HG03575 (cell line): ENCODE results near the gene TTLL7.

Experiments
- ATAC-seq: cut with Tn5 transposase; IDR thresholded peaks from one replicate; pipeline ENCODE4 v1.9.1; 2021; ENCODE audit not compliant: unreplicated experiment, insufficient number of reproducible peaks, low FRiP score; ENCODE audit errors: extremely low read depth

Gene TTLL7

DNA sequence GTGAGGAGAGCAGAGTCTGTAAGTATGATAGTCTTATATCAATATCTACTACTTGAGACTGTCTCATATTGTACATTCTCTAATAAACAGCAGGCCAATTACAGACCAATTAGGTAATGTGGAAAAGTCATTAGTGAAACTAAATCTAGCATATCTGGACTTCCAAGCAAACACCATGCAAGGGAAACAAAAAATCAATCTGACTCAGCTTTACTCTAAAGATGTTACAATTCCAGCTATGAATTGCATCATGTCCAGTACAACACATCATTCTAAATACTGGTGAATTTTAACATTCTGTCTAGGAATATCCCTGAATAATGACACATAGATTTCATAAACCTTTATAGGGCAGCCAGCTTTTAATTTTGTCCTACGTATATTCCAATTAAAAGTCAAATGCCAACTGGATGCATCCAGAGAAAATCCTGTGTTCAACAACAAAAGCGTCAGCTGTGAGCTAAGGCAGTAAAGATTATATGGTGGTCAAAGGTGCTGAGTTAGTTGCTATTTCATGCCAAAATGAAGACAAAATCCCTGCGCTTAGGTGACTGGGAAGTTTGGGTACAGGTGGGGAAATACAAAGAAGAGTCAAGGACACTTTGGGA is 159.3 kb downstream of the TTLL7 start:
- no peak for ATAC-seq

DNA sequence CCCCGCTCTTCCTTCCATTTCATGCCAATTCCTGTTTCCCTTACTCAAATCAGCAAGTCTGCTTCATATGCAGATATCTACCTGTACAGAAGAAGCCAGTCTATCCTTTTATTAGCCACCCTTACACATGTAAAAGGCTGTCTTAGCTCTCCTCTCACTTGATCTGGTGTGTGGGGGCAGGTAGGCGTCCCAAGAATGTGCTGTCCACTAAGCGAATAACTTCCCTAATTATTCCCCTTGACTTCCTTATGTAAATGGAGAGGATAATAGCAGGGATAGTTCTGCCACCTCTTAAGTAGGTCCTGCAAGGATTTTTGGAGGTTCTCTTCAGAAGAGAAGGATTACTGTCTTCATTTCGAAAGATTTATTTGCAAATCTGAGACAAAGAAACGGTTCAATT is 160.4 kb downstream of the TTLL7 start:
- no peak for ATAC-seq

DNA sequence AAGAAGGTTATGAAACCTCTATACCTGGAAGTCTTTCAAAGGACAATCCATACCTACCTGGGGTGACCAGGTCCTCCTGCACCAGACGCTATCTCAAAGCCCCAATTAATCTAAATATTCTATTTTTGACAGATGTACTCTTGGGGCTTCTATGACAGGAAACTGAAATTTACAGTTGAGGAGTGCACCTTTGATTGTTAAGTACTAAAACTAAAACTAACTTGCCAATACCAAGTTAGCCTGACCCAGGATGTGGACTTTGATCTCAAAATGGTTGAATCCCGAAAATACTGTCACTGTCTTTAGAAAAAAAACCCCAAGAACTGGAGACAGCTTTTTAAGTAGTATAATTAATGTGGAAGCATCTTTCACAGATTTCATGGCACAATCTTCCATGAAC is 162.4 kb downstream of the TTLL7 start:
- ATAC-seq: no peak

DNA sequence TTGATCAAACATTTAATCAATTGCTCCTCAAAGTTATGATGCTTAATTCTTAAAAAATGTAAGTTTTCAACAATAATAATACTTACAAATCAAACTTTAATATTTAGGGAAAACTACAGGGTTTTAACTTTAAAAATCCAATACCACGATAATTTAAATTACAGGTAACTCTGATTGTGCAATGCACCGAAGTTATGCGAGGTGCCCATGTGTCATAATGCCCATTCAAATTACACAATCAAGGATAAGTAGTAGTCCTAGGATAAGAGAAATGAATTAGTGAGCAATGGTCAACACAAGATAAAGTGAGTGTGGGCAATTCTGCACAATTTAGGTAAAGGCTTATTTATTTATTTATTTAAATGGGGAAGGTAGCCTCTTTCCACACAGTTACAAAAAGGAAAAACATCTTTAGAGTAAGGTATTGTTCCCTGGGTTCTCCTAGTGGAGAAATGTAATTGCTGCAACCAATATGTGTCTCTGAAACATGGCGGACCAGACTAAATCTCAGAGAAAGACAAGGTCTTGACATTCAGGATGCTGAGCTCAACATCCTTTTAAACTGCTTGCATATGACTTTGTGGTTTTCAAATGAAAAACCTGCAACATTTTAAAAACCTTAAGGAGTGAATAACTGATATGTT is 164.2 kb downstream of the TTLL7 start:
- ATAC-seq: no peak

DNA sequence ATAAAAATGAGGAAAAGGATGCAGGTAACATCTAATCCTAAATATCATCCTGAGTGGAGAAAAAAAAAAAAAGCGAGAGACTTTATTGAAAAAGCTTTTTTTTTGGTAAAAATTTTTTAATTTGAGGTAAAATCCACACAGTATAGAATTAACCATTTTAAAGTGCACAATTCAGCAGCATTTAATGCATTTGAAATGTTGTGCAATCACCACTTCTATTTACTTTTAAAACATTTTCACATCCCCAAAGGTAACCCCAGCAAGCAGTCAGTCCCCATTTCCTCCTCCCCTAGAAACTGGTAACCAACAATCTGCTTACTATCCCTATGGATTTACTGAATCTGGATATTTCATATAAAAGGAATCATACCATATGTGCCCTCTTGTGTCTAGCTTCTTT is 166.7 kb downstream of the TTLL7 start:
- ATAC-seq: no peak

DNA sequence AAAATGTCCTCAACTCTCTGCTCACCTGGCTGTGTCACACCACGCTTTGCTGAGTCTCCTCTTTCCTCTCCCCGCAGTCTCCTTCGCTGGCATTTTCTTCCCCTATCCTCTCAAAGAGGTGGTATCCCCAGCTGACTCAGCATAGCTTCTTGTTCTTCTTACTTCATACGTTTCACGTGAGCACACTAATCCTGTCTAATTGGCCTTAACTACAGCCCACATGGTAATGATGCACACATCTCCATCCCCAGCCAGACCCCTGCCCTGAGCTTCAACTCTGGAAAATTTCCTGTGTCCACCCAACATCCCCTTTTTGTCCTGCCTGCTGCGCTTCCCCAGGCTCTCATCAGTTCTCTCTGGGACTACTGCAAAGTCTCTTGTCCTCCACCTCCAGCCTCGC is 169.8 kb downstream of the TTLL7 start:
- ATAC-seq: no peak

DNA sequence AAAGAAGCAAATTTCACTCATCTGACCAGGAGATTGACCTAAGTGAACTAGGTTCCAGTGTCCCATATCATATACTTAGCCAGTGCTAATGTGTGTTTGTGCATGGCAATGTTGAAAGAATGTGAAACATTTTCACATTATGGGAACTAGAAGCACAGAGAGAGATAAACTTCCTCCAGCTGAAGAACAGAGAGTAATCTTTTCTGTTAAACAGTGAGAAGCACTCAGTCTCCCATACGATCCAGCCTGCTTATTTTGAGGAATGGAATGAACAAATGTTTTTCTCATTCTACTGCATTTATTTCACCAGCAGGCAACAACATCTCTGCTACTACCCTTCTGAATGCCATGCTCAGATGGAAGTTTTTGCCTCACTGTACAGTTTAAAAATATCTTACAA is 170.5 kb downstream of the TTLL7 start:
- ATAC-seq: no peak

DNA sequence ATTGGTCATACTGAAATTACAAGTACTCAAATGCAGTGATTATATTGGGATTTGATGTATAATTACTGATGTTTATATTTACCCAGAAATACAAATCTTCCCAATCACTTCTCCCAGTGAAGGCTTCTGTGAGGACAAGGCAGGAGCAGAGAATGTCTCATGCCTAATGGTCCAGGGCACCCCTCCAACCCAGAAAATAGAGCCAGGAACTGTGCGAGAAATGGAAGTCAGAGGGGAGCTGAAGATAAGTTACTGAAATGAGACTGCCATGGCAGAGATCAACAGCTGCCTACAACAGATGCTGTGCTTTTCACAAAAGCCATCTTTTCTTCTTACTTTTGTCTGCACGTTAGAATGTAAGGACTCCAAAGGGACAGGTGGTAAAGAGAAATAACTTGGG is 171.2 kb downstream of the TTLL7 start:
- ATAC-seq: no peak

DNA sequence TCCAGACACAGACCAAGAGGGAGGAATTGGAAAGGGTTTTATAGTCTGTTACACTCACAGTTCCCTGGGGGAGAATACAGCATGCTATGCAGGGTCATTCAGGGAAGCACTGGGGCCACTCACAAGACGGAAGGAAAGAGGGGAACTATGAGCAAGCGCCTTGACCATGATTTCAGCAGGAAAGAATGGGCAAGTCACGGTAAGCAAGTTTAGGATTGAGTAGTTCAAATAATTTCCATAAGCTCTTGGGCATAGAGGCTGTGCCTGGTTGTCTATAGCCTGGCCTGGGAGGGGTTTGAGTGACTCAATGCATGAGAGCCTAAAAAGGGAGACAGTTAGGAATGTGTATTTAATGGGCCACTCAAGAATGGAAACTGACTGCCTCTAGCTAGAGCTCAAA is 176.7 kb downstream of the TTLL7 start:
- ATAC-seq: no peak

DNA sequence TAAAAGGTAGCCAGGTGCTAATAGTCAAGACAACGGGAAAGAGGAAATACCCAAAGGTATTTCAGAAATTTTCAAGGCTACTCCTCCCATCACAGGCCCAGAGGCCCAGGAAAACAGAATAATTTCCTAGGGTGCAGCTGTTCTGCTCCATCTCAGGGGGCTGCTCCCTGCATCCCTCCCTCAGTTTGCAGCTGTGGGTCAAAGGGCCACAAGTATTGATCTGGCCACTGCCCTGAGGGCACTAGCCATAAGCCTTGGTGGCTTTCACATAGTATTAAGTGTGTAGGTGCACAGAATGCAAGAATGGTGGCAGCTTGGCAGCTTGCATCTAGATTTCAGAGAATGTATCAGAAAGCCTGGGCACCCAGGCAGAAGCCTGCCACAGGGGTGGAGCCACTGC is 179.5 kb downstream of the TTLL7 start:
- no peak for ATAC-seq

DNA sequence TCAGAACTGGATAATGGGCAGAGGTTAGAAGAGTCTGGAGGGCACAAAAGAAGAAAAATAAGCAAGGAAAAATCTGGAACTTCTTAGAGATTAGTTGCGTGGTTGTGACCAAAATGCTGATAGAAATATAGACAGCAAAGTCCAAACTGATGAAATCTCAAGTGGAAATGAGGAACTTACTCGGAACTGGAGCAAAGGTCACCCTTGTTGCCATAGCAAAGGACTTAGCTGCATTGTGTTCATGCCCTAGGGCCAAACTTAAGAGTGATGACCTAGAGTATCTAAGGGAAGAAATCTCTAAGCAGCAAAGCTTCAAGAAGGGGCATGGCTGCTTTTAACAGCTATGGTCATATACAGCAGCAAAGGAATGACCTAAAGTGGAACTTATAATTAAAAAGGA is 180.0 kb downstream of the TTLL7 start:
- no peak for ATAC-seq

DNA sequence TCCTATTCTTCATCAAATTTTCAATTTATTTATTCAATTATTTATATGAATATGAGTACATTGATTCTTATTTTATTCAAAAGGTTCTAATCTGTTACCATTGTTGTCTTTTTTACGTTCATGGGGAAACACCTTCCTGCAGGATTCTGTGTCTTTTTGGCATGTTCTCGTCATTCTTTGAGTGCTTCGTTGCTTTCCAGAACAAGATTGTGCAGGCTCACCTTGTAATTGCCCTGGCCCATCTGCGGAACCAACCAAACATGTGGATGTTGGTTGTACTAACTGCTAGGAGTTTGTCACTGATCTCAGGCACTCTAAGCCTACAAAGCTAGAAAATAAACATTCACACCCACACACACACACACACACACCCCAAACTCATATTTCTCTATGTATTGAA is 182.1 kb downstream of the TTLL7 start:
- no peak for ATAC-seq

DNA sequence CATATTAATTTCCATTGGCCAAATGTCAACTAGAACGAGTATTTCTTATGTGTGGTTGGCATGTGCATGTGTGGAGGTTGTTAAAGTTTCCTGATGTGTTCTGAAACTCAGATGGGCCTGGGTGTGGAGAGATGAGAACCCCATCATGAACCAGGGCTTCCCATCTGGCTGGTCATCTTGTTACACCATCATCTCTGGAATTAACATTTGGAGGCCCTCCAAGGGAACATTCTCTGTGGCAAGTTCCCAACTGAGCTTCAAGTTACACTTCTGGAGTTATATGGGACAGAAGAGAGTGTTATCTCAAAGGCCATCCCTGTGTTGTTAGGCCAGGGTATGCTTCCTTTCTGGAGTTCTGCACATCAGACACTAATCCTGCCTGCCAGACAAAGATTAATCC is 183.6 kb downstream of the TTLL7 start:
- ATAC-seq: no peak
